WI38 (cell line): ENCODE results near the gene GCA.

Experiments
- H3K4me3 ChIP-seq: 2 replicates; pipeline ENCODE4 v1.5.1; 2011; ENCODE audit warnings: low read depth, mild to moderate bottlenecking, control low read depth, low read length
- CTCF ChIP-seq: IDR thresholded peaks from 2 replicates; pipeline ENCODE4 v1.5.1; 2012; ENCODE audit warnings: low read depth, mild to moderate bottlenecking, control low read depth, low read length

Gene GCA

GRCh38 chr2:162343492-162343823, 474 bp upstream of the GCA start:
- no peak for TF ChIP-seq CTCF
- peak overlapping the region; percentile 78 for H3K4me3 ChIP-seq

- TF ChIP-seq CTCF, result no peak
- peak overlapping the region; percentile 78 for H3K4me3 ChIP-seq
These were observed 652 bp downstream of the GCA start for GRCh38 chr2:162344617-162344950.

DNA sequence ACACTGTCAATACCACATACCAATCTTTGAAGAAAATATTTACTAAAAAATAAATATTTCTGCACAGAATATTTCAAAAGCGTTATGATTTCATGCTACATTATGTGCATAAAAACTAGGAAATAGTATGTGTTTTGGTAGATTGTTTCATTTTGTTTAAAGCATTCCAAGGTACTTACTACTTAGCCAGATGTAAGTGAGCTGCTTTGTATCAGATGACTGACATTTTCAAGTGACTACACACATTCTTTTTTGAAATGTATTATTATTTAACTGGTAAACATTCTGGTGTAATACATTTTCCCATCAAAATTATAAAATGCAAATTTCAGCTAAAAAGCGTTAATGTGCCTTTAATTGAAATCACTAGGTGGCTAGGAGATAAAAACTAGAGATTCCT, 21.5 kb downstream of the GCA start:
- TF ChIP-seq CTCF, result no peak
- H3K4me3 ChIP-seq, result no peak overlapping the region

DNA sequence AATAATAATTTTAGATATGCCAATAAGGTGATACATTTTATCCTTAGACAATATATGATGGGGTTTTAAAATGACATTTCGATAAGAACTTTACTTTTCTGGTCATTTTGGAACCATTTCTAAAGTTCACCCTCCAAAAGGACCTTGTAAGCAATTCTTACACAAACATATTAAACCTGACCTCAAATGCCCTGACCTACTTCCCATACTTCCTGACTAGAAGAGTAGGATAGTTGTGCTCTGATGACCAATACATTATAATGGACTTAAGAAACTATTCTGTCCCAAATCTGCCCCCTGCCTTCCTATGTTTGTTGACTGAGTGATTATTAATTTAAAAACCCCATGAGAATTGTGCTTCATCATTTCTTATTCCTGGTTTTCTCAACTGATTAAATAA, 24.6 kb downstream of the GCA start:
- H3K4me3 ChIP-seq, result no peak overlapping the region
- no peak for TF ChIP-seq CTCF

- no peak overlapping the region for H3K4me3 ChIP-seq
- TF ChIP-seq CTCF, result no peak
These were observed 25.6 kb downstream of the GCA start for GRCh38 chr2:162369551-162369950.

DNA sequence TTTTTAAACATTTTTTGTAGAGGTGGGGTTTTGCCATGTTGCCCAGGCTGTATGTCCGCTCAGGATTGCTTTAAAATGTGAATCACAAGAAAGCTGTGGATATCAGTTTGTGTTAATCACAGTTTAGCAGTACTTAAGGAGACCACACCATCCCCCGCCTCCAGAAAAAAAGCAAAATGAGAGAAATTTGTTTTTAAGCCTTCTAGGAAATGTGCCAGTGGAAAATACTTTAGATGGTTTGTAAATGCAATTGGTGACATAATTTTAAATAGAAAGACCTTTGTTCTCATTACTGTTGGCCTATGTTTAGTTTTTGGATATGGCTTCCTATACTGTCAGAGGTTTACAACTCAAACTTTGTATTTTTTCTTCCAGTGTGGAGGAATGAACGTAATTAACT, 27.0 kb downstream of the GCA start:
- H3K4me3 ChIP-seq, result no peak overlapping the region
- TF ChIP-seq CTCF, result no peak

GRCh38 chr2:162372818-162373217, 28.9 kb downstream of the GCA start:
- TF ChIP-seq CTCF, result no peak
- no peak overlapping the region for H3K4me3 ChIP-seq
